ENCODE results near the gene TTYH3.

Gene TTYH3

DNA sequence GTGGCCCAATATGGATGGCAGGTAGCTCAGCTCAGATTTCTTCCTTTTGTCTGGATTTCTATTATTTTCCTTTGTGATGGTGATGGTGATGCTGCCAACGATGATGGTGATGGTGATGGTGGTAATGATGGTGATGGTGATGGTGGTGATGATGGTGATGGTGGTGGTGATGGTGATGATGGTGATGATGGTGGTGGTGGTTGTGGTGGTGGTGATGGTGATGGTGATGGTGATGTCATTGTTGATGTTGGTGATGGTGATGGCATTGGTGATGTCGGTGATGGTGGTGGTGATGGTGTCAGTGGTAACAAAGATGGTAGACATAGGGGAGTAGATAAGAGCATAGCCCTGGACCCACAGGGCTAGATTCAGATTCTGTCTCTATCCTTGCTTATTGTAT, 25.4 kb downstream of the TTYH3 start:
- H3K27ac Mint-ChIP-seq: peak overlapping the region; percentile 4
- no peaks in the 10 kb centered on the region for H3K4me1 Mint-ChIP-seq
- DNase-seq (ENCODE audit: low spot score in 2 of 2): no peak
- no peak overlapping the region for H3K4me3 Mint-ChIP-seq
- H3K9me3 Mint-ChIP-seq: no peaks in the 10 kb centered on the region
- ATAC-seq: no peak
- no peaks in the 10 kb centered on the region for H3K36me3 Mint-ChIP-seq

GRCh38 chr7:2657920-2658671, 26.3 kb downstream of the TTYH3 start:
- DNase-seq (ENCODE audit: low spot score in 2 of 2) (no peak), ATAC-seq (no peak)
- Mint-ChIP-seq H3K36me3 (no peaks in the 10 kb centered on the region), H3K27ac (no peak overlapping the region), H3K4me1 (no peaks in the 10 kb centered on the region), H3K9me3 (no peaks in the 10 kb centered on the region), H3K4me3 (no peak overlapping the region)

DNA sequence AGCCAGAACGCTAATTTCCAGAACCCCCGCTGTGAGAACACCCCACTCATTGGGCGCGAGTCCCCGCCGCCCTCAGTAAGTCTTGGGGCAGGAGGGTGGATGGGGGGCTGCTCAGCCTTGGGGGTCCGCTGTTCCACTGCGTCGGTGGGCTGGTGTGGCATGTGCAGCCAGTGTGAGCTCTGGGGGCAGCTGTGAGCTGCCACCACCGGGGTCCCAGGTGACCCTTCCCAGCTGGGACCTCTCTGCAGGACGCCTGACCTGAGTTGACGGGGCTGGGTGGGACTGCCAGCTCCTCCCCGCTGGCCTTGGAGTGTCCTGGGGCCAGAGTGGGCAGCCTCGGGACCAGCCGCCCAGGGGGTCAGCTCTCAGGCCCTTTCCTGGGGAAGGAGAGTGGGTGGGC, 27.2 kb downstream of the TTYH3 start:
- Mint-ChIP-seq H3K36me3 (no peaks in the 10 kb centered on the region), H3K9me3 (no peaks in the 10 kb centered on the region), H3K27ac (no peak overlapping the region), H3K4me3 (no peak overlapping the region), H3K4me1 (no peaks in the 10 kb centered on the region)
- ATAC-seq: no peak
- DNase-seq (ENCODE audit: low spot score in 2 of 2): no peak

DNA sequence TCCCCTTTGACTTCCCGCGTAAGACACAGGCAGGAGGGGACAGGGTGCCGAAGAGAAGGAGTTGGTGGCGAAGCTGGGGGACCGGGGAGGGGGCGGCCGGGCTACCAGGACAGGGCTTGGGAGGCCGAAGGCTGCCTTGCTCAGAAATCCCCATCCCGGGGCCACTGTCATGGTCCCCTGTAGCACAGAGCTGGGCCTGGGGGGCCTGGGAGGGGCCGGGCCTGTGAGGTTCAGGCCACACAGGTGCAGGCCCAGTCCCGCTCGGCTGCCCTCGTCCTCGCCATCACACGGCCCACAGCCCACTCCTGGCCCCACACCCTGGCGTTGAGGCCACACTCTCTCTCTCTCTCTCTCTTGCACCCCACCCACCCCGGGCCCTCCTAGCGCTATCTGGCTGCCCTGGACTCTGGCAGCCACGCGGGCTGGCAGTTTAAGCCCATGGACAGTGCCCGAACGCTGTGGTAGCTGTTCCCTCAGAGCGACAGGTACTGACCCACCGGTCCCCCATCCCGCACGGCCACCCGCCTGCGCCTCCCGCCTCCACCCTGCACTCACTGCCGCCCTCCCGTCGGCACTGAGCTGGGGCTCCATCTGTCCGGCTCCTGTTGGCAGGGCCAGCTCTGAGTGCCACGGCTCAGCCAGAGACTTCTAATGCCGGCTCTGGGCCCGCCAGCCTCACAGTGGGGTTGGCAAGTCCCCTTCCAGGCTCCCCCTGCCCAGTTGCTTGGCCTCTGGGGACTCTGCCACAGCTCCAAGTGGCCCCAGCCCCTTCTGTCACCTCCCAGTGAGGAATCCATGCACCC, 28.0 kb downstream of the TTYH3 start:
- Mint-ChIP-seq H3K4me3 (no peak overlapping the region), H3K4me1 (no peaks in the 10 kb centered on the region), H3K9me3 (no peaks in the 10 kb centered on the region), H3K36me3 (no peaks in the 10 kb centered on the region), H3K27ac (no peak overlapping the region)
- ATAC-seq (no peak), DNase-seq (ENCODE audit: low spot score in 2 of 2) (no peak)

DNA sequence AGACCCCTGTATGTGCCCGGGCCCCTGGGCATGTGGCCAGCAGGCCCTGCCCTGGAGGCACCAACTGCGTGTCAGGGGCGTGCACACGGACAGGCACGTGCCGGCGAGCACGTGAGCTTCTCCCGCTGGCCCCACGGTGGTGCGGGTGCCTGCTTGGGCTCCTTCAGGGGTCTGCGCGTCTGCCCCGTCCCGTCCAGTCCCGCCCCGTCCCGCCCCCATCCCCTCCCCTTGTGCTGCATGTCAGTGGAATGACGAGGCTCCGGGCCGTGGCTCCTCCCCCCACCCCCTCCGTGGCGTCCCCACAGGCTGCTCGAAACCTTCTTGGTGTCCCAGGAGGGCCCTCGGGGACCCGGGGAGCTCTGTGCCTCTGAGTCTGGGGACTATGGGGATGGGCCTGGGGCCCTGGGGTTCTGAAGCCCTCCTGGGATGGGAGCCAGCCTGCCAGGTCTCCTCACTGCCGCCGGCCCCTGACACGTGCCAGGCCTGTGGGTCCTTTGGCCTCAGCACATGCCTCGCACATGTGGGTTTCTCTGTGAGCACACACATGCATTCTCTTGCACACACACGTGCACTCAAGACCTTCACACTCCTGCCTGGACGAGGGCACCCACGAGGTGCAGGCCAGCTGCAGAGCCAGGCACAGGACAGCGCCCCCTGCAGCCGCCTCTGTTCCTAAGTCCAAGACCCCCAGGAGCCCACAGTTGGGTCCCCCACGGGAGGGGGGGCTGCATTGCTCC, 28.7 kb downstream of the TTYH3 start:
- Mint-ChIP-seq H3K4me1 (no peaks in the 10 kb centered on the region), H3K4me3 (no peak overlapping the region), H3K9me3 (no peaks in the 10 kb centered on the region), H3K27ac (no peak overlapping the region), H3K36me3 (no peaks in the 10 kb centered on the region)
- no peak for DNase-seq (ENCODE audit: low spot score in 2 of 2)
- ATAC-seq: no peak

- Mint-ChIP-seq H3K27ac (no peak overlapping the region), H3K4me3 (no peak overlapping the region), H3K36me3 (no peaks in the 10 kb centered on the region), H3K4me1 (no peaks in the 10 kb centered on the region), H3K9me3 (no peaks in the 10 kb centered on the region)
- ATAC-seq: no peak
- DNase-seq (ENCODE audit: low spot score in 2 of 2): no peak
These were observed 29.3 kb downstream of the TTYH3 start for GRCh38 chr7:2661096-2661449.

DNA sequence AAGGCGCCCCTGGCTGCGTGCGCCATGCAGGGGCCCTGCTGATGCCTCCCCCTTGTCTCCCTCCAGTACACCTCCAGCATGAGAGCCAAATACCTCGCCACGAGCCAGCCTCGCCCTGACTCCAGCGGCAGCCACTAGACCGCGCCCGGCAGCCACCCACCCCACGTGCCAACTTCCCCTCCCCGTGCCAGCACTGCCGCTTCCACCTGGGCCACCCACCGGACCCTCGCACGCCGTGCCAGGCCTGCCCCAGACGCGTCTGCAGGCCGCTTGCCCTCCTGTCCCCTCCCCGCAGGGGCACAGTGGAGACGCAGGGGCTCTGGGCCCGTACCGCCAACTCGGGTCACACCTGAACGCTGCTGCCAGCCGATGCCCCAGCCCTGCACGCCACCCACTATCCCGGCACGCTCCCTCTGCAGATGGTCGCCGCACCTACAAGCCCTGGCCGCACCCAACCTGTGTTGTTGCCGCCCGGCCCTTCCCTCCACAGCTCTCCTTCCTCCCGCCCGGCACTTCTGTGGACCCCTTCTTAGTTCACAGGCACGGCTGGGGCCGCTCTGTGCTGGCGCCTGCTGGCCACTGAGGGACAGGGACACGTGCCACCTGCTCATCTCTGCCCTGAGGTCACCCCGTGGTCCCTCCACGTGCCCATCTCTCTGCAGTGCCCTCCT, 30.0 kb downstream of the TTYH3 start:
- Mint-ChIP-seq H3K4me1 (no peaks in the 10 kb centered on the region), H3K9me3 (no peaks in the 10 kb centered on the region), H3K27ac (no peak overlapping the region), H3K36me3 (no peaks in the 10 kb centered on the region), H3K4me3 (no peak overlapping the region)
- ATAC-seq (no peak), DNase-seq (ENCODE audit: low spot score in 2 of 2) (no peak)

DNA sequence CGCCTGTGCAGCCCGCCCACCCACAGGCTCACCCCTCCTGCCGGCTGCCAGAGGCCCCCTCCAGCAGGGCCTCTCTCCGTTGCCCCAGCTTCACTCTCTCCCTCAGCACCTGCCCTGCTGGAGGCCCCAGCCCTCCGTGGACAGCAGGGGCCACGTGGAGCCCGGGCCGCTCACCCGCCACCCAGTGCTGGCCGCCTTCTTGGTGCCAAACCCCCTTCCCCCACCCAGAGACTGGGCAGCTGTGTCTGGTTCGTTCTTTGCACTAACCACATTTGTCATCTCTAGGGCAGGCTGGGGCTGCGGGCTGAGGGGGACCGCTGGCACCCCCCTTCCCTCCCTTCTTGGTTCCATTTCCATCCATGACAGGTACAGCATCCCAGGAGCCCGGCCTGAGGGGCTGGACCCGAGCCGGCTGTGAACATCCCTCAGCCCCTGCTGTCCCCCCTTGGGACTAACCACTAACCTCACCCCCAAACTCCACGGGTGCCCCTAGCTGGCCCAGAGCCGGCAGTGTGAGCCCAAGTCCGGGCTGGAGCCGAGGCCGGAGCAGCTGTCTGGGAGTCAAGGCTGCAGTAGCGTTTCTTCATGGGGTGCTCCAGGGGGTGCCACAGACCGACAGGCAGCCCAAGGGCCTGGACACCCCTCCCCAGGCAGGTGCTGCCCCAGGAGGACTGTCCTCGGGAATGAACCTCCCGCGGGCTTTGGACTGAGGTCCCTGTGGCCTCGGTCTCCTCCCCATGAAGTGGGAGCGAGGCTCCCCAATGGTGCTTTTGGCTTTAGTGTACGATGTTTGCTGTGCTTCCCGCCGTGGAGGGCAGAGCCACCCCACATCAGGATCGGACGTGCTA, 30.7 kb downstream of the TTYH3 start:
- H3K4me1 Mint-ChIP-seq: no peaks in the 10 kb centered on the region

DNA sequence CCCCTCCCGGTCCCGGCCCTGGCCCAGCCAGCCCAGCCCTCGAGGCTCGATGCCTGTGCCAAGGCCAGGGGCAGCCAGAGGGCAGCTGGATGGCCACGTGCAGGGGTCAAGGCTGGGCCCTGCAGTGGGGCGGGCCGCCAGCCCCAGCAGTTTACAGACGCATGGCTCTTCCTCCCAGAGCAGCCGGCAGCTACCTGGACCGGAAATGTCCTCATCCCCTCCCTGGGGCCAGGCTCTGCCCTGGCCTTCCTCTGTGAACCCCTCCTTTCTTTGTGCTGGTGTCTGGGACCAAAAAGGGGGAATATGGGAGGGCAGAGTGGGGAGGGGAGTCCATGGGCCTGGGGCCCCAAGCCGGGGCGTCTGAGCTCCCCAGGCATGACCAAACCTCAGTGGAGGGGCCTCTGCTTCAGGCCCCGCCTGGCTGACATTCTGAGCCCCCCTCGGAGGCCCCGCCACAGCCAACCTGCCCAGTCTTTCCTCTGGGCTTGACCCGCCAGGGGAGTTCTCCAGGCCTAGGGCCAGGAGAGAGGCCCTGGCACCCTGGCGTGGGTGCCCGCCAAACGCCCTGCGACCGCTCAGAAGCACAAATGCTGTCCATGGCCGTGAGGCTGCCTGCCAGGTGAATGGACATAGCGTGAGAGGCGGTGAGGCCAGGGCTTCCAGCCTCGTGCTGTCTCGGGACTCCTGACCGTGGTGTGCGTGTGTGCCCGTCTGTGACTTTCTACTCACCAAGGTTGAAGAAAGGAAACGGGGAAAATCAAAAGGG, 31.5 kb downstream of the TTYH3 start:
- no peak overlapping the region for H3K4me3 Mint-ChIP-seq
- H3K9me3 Mint-ChIP-seq: no peaks in the 10 kb centered on the region
- H3K36me3 Mint-ChIP-seq: peaks cover 4% of the 10 kb centered on the region
- ATAC-seq (no peak), DNase-seq (ENCODE audit: low spot score in 2 of 2) (no peak)
- no peaks in the 10 kb centered on the region for H3K4me1 Mint-ChIP-seq
- no peak overlapping the region for H3K27ac Mint-ChIP-seq

More for the DNA sequence above, 30.7 kb downstream of the TTYH3 start:
- Mint-ChIP-seq H3K36me3 (no peaks in the 10 kb centered on the region), H3K27ac (no peak overlapping the region), H3K4me3 (no peak overlapping the region), H3K9me3 (no peaks in the 10 kb centered on the region)
- DNase-seq (ENCODE audit: low spot score in 2 of 2) (no peak), ATAC-seq (no peak)

DNA sequence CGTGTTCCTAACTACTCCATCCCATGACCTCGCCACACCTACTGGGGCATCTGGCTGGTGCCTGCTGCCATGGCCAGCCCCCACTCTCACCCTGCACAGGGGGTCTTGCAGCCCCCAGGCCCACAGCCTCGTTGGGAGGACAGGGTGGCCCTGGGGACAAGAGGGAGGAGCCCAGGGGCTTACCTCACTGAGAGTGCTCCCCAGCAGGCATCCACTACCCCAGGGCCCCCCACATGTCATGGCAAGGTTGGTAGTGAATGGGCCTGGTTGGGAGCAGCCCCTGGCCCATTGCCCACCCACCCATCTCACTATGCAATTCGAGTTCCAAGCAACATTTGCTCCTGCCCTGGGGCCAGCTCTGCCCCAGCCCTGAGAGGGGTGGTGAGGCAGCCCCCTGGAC, 32.2 kb downstream of the TTYH3 start:
- Mint-ChIP-seq H3K4me1 (no peaks in the 10 kb centered on the region), H3K36me3 (peaks cover 4% of the 10 kb centered on the region), H3K9me3 (no peaks in the 10 kb centered on the region), H3K4me3 (no peak overlapping the region), H3K27ac (no peak overlapping the region)
- ATAC-seq: no peak
- DNase-seq (ENCODE audit: low spot score in 2 of 2): no peak

GRCh38 chr7:2665359-2665791, 33.6 kb downstream of the TTYH3 start:
- H3K4me1 Mint-ChIP-seq: peaks cover 6% of the 10 kb centered on the region
- H3K4me3 Mint-ChIP-seq: no peak overlapping the region
- peaks cover 10% of the 10 kb centered on the region for H3K36me3 Mint-ChIP-seq

DNA sequence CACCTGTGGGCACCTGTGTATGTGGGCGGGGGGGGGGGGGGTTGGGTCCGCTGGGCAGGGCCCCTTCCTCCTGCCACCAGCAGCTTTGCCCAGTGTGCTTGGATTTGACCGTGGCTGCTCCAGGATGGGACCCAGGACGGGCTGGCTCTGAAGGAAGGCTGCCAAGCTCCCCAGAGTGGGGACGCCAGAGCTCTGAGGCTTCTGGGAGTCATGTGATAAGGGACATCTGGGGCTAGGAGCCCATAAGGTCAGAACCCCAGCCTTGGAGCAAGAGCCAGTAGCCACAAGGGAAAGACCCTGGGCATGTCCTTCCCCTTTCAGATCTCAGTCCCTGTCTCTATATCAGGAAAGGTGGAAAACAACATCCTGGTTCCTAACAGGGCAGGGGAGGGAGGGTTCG, 34.4 kb downstream of the TTYH3 start:
- H3K27ac Mint-ChIP-seq: no peak overlapping the region
- DNase-seq (ENCODE audit: low spot score in 2 of 2): no peak
- peaks cover 14% of the 10 kb centered on the region for H3K4me1 Mint-ChIP-seq
- no peaks in the 10 kb centered on the region for H3K9me3 Mint-ChIP-seq
- no peak for ATAC-seq
- no peak overlapping the region for H3K4me3 Mint-ChIP-seq
- peaks cover 10% of the 10 kb centered on the region for H3K36me3 Mint-ChIP-seq

More at GRCh38 chr7:2665359-2665791, 33.6 kb downstream of the TTYH3 start:
- H3K27ac Mint-ChIP-seq: no peak overlapping the region
- no peak for ATAC-seq
- DNase-seq (ENCODE audit: low spot score in 2 of 2): no peak
- no peaks in the 10 kb centered on the region for H3K9me3 Mint-ChIP-seq

DNA sequence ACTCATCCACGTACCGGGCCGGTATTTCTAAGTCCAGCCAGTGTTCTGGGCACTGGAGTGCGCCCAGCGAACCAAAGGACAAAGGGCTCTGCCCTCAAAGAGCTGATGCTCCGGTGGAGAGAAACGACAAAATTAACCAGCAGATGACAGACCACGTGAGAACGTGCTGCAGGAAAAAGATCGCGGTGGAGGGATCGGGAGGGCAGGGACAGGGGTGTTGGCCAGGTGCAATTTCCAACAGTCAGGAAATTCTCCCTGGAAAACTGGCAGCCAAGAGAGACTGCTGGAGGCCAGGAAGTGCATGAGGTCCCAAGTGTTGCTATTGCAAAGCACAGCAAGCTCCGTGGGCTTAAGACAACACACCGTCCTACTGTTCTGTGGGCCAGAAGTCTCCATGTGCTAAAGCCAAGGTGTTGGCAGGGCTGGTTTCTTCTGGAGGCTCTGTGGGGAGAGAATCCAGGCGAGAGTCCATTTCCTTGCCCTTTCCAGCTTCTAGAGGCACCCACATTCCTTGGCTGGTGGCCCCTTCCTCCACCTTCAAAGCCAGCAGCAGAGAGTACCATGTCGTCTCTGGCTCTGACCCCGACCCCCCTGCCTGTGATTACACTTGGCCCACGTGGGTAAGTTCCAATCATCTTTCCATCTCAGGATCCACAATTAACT, 34.9 kb downstream of the TTYH3 start:
- peaks cover 10% of the 10 kb centered on the region for H3K36me3 Mint-ChIP-seq
- H3K27ac Mint-ChIP-seq: no peak overlapping the region
- ATAC-seq: no peak

More for the DNA sequence above, 34.9 kb downstream of the TTYH3 start:
- H3K9me3 Mint-ChIP-seq: no peaks in the 10 kb centered on the region
- DNase-seq (ENCODE audit: low spot score in 2 of 2): no peak
- H3K4me3 Mint-ChIP-seq: no peak overlapping the region
- peaks cover 15% of the 10 kb centered on the region for H3K4me1 Mint-ChIP-seq
